ENCODE results near the gene PLCG1. TPM values are rescaled to one million over a fixed set of nuclear protein-coding genes. Genes with fewer than 3 reads are reported as not detected.

Gene PLCG1
- total and polyA plus RNA-seq, 2 of the 8 experiments (the other 6 are each of a cell fraction or from before 2014, with no cell fraction given): 103 to 154 TPM

GRCh38 chr20:41187668-41188067 lies 50.3 kb downstream of the PLCG1 start:
- H4K20me1 ChIP-seq (replicated peaks in 1 of 2; ENCODE audit: control insufficient read depth in 1 of 2, insufficient read depth in 2 of 2, low read length in 2 of 2): no peaks in the 10 kb centered on the region
- H4K91ac ChIP-seq (replicated peaks; ENCODE audit: insufficient read length, low read length): no peak overlapping the region
- DNase-seq (ENCODE audit: low read depth in 1 of 2, low spot score in 2 of 2) (no peak), FAIRE-seq (no peak)
- H3K56ac ChIP-seq (replicated peaks; ENCODE audit: insufficient read length, low read depth, low read length): no peak overlapping the region
- H4K8ac ChIP-seq (ENCODE audit: extremely low read depth, insufficient read depth, low read length): no peak overlapping the region
- H3K79me1 ChIP-seq (ENCODE audit: low read depth, low read length): no peaks in the 10 kb centered on the region
- no peak overlapping the region for H3K27ac ChIP-seq (ENCODE audit: low read depth, low read length)
- no peak overlapping the region for H3K4me3 ChIP-seq (ENCODE audit: extremely low read depth in 1 of 4, insufficient read depth in 2 of 4, low read depth in 3 of 4, low read length in 4 of 4)
- H3K18ac ChIP-seq (ENCODE audit: extremely low read depth, low read length): no peak overlapping the region
- H2BK5ac ChIP-seq (ENCODE audit: low read depth, low read length): no peak overlapping the region
- no peaks in the 10 kb centered on the region for H3K9me3 ChIP-seq (ENCODE audit: insufficient read depth in 2 of 2, low read depth in 1 of 2, low read length in 1 of 2)
- CTCF ChIA-PET (ENCODE audit: partially characterized antibody): interaction anchor here (0.6 to 5.4 kb wide), 4 partner anchors 15 to 498 kb away, joined by 3 to 22 read pairs (median 3); no protein-coding TSS in a partner anchor
- H3K4ac ChIP-seq (replicated peaks; ENCODE audit: insufficient read length, low read depth, low read length): no peak overlapping the region
- H3K4me2 ChIP-seq (ENCODE audit: insufficient read depth in 1 of 2, low read depth in 2 of 2, low read length in 2 of 2): no peak overlapping the region
- no peaks in the 10 kb centered on the region for H3K27me3 ChIP-seq (replicated peaks in 1 of 4; ENCODE audit: control insufficient read depth in 3 of 4, extremely low read depth in 1 of 4, insufficient read depth in 3 of 4, low read length in 3 of 4)
- no peaks in the 10 kb centered on the region for H3K4me1 ChIP-seq (replicated peaks in 1 of 4; ENCODE audit: control insufficient read depth in 3 of 4, insufficient read depth in 4 of 4, low read length in 3 of 4)
- POLR2A ChIA-PET (ENCODE audit: partially characterized antibody): no interaction called here
- H2BK15ac ChIP-seq (ENCODE audit: low read length): no peak overlapping the region
- H3K79me2 ChIP-seq (ENCODE audit: control insufficient read depth in 1 of 2, insufficient read depth in 2 of 2, low read length in 2 of 2): no peaks in the 10 kb centered on the region
- H2BK20ac ChIP-seq (ENCODE audit: low read length): no peak overlapping the region
- H4K5ac ChIP-seq (ENCODE audit: insufficient read length, low read depth, low read length): no peak overlapping the region
- no peaks in the 10 kb centered on the region for H3K23me2 ChIP-seq (ENCODE audit: low read depth, low read length)
- H2BK12ac ChIP-seq (ENCODE audit: low read depth, low read length): no peak overlapping the region
- H3K36me3 ChIP-seq (ENCODE audit: control insufficient read depth in 2 of 4, insufficient read depth in 4 of 4, low read length in 3 of 4): no peaks in the 10 kb centered on the region
- H3K23ac ChIP-seq (ENCODE audit: insufficient read length): no peak overlapping the region
- no peak overlapping the region for H3K14ac ChIP-seq (ENCODE audit: insufficient read length)
- no peak overlapping the region for H2AFZ ChIP-seq (ENCODE audit: low read length)
- H2BK120ac ChIP-seq (replicated peaks; ENCODE audit: low read depth, low read length): no peak overlapping the region
- no peak overlapping the region for H3K9ac ChIP-seq (replicated peaks in 1 of 4; ENCODE audit: extremely low read depth in 1 of 4, low read depth in 3 of 4, low read length in 3 of 4)
- H2AK5ac ChIP-seq (ENCODE audit: low read depth, low read length): no peak overlapping the region
- TF ChIP-seq SRF (IDR thresholded peaks at IDR 0.05; ENCODE audit: low read depth, low read length) (no peak), SIRT6 (IDR thresholded peaks at IDR 0.05; ENCODE audit: low read length) (no peak), CHD1 (IDR thresholded peaks at IDR 0.05; ENCODE audit: low read depth, low read length) (no peak), GTF2F1 (IDR thresholded peaks at IDR 0.05; ENCODE audit: borderline replicate concordance, low read depth, low read length) (no peak), CEBPB (IDR thresholded peaks at IDR 0.05; ENCODE audit: low read depth, low read length) (no peak), CHD2 (IDR thresholded peaks at IDR 0.05; ENCODE audit: low read length) (no peak), MAX (IDR thresholded peaks at IDR 0.05) (no peak), MAFK (IDR thresholded peaks at IDR 0.05; ENCODE audit: low read depth, low read length) (no peak)
